ENCODE data around the gene MROH2A.

The MROH2A gene

GRCh38 chr2:233791151-233791882 lies 13.2 kb downstream of the MROH2A start:
- TF ChIP-seq REST (IDR thresholded peaks at IDR 0.05; ENCODE audit: insufficient read depth in 1 of 2, low read depth in 2 of 2, low read length in 2 of 2) (no peak), POLR2AphosphoS5 (IDR thresholded peaks at IDR 0.05; ENCODE audit: low read depth, low read length) (no peak), SIN3A (IDR thresholded peaks at IDR 0.05; ENCODE audit: borderline replicate concordance, insufficient read depth, low read length) (no peak), FOXP2 (optimal IDR thresholded peaks at IDR 0.05; ENCODE audit: borderline replicate concordance, extremely low read depth, extremely low read length, insufficient read depth) (no peak), TAF1 (IDR thresholded peaks at IDR 0.05; ENCODE audit: borderline replicate concordance, insufficient read depth, low read length) (no peak)

GRCh38 chr2:233791883-233792329 lies 13.8 kb downstream of the MROH2A start:
- TF ChIP-seq POLR2AphosphoS5 (IDR thresholded peaks at IDR 0.05; ENCODE audit: low read depth, low read length): no peak
- no peak for TF ChIP-seq SIN3A (IDR thresholded peaks at IDR 0.05; ENCODE audit: borderline replicate concordance, insufficient read depth, low read length)
- no peak for TF ChIP-seq FOXP2 (optimal IDR thresholded peaks at IDR 0.05; ENCODE audit: borderline replicate concordance, extremely low read depth, extremely low read length, insufficient read depth)
- no peak for TF ChIP-seq REST (IDR thresholded peaks at IDR 0.05; ENCODE audit: insufficient read depth in 1 of 2, low read depth in 2 of 2, low read length in 2 of 2)
- no peak for TF ChIP-seq TAF1 (IDR thresholded peaks at IDR 0.05; ENCODE audit: borderline replicate concordance, insufficient read depth, low read length)

- TF ChIP-seq SIN3A (IDR thresholded peaks at IDR 0.05; ENCODE audit: borderline replicate concordance, insufficient read depth, low read length) (no peak), TAF1 (IDR thresholded peaks at IDR 0.05; ENCODE audit: borderline replicate concordance, insufficient read depth, low read length) (no peak), REST (IDR thresholded peaks at IDR 0.05; ENCODE audit: insufficient read depth in 1 of 2, low read depth in 2 of 2, low read length in 2 of 2) (no peak), POLR2AphosphoS5 (IDR thresholded peaks at IDR 0.05; ENCODE audit: low read depth, low read length) (no peak), FOXP2 (optimal IDR thresholded peaks at IDR 0.05; ENCODE audit: borderline replicate concordance, extremely low read depth, extremely low read length, insufficient read depth) (no peak)
Observed at GRCh38 chr2:233792720-233793119, 14.6 kb downstream of the MROH2A start.

GRCh38 chr2:233793465-233794127 lies 15.5 kb downstream of the MROH2A start:
- TF ChIP-seq FOXP2 (optimal IDR thresholded peaks at IDR 0.05; ENCODE audit: borderline replicate concordance, extremely low read depth, extremely low read length, insufficient read depth): no peak
- TF ChIP-seq TAF1 (IDR thresholded peaks at IDR 0.05; ENCODE audit: borderline replicate concordance, insufficient read depth, low read length): no peak
- TF ChIP-seq SIN3A (IDR thresholded peaks at IDR 0.05; ENCODE audit: borderline replicate concordance, insufficient read depth, low read length): no peak
- no peak for TF ChIP-seq REST (IDR thresholded peaks at IDR 0.05; ENCODE audit: insufficient read depth in 1 of 2, low read depth in 2 of 2, low read length in 2 of 2)
- no peak for TF ChIP-seq POLR2AphosphoS5 (IDR thresholded peaks at IDR 0.05; ENCODE audit: low read depth, low read length)
